ENCODE results near the gene LONRF3.
"Not testable (repeated sequence)": the region's sequence is repeated elsewhere in the genome, so short reads cannot be mapped to it uniquely, and the experiment has no call there.

Gene LONRF3

DNA sequence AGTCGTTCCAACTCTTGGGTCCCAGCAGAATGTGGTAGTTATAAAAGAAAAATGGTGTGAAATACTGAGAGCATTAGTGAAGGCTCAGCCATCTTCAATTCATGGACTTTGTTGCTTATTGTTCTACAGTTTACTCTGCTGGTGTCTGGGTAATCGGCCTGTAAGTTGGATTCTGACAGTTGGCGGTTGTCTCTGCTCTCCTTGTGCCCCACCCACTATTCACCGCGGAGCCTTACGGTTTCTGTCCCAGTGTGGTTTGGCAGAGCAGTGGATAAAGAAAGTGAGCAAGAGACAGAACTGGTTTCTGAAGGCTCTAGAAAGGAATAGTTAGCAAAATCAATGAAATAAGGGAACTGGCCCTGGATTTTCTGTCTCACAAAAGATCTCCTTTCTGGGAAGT, 9.1 kb downstream of the LONRF3 start:
- H3K36me3 ChIP-seq (ENCODE audit: insufficient read depth) = no peaks in the 10 kb centered on the region
- no peaks in the 10 kb centered on the region for H4K20me1 ChIP-seq (ENCODE audit: insufficient read depth)
- no peak overlapping the region for H2AFZ ChIP-seq (ENCODE audit: low read depth)
- H3K27ac ChIP-seq = no peak overlapping the region
- no peak for TF ChIP-seq CTCF (conservative IDR thresholded peaks at IDR 0.05; ENCODE audit: low read depth, low read length)
- no peak overlapping the region for H3K4me3 ChIP-seq (IDR thresholded peaks at IDR 0.05; ENCODE audit: insufficient read depth, low read depth, low read length)
- no peaks in the 10 kb centered on the region for H3K27me3 ChIP-seq (ENCODE audit: insufficient read depth, low read depth)
- H3K79me2 ChIP-seq (ENCODE audit: insufficient read depth, low read depth) = peaks cover under 1% of the 10 kb centered on the region; the same call in 1 of the 2 replicates
- H3K4me1 ChIP-seq (ENCODE audit: low read depth, poor library complexity, severe bottlenecking) = no peaks in the 10 kb centered on the region
- no peak overlapping the region for H3K9ac ChIP-seq
- H3K4me2 ChIP-seq = no peak overlapping the region

- Histone ChIP-seq H3K27ac (no peak overlapping the region), H3K4me1 (ENCODE audit: low read depth, poor library complexity, severe bottlenecking) (no peaks in the 10 kb centered on the region), H4K20me1 (ENCODE audit: insufficient read depth) (no peaks in the 10 kb centered on the region), H3K27me3 (ENCODE audit: insufficient read depth, low read depth) (no peaks in the 10 kb centered on the region), H3K79me2 (ENCODE audit: insufficient read depth, low read depth) (no peaks in the 10 kb centered on the region), H3K4me3 (IDR thresholded peaks at IDR 0.05; ENCODE audit: insufficient read depth, low read depth, low read length) (no peak overlapping the region), H2AFZ (ENCODE audit: low read depth) (no peak overlapping the region), H3K4me2 (no peak overlapping the region), H3K9ac (no peak overlapping the region), H3K36me3 (ENCODE audit: insufficient read depth) (no peaks in the 10 kb centered on the region)
- TF ChIP-seq CTCF (conservative IDR thresholded peaks at IDR 0.05; ENCODE audit: low read depth, low read length) = no peak
Measured at GRCh38 chrX:118988911-118989310, 14.5 kb downstream of the LONRF3 start.

DNA sequence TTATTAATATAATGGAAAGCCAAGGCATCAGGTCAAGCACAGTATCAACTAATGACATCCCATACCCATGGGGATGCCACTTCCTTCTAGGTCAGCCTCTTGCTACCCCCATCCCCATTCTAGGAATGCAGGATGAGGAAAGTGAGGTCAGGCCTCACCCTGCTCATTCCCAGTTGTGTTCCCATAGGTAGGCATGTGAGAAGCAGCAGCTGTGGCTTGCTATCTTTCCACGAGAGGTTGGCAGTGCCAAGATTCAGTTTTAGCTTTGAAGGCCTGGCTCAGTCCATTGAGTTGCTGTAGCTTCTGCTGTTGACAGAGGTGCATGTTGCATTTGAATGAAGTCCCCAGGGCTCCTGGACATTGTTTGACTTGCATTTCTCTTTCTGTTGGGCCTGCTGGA, 15.5 kb downstream of the LONRF3 start:
- Histone ChIP-seq H3K79me2 (ENCODE audit: insufficient read depth, low read depth) (no peaks in the 10 kb centered on the region), H3K36me3 (ENCODE audit: insufficient read depth) (no peaks in the 10 kb centered on the region), H3K9ac (no peak overlapping the region), H3K4me3 (IDR thresholded peaks at IDR 0.05; ENCODE audit: insufficient read depth, low read depth, low read length) (no peak overlapping the region), H4K20me1 (ENCODE audit: insufficient read depth) (no peaks in the 10 kb centered on the region), H3K27me3 (ENCODE audit: insufficient read depth, low read depth) (no peaks in the 10 kb centered on the region), H3K4me1 (ENCODE audit: low read depth, poor library complexity, severe bottlenecking) (no peaks in the 10 kb centered on the region), H2AFZ (ENCODE audit: low read depth) (no peak overlapping the region), H3K4me2 (no peak overlapping the region), H3K27ac (no peak overlapping the region)
- no peak for TF ChIP-seq CTCF (conservative IDR thresholded peaks at IDR 0.05; ENCODE audit: low read depth, low read length)

DNA sequence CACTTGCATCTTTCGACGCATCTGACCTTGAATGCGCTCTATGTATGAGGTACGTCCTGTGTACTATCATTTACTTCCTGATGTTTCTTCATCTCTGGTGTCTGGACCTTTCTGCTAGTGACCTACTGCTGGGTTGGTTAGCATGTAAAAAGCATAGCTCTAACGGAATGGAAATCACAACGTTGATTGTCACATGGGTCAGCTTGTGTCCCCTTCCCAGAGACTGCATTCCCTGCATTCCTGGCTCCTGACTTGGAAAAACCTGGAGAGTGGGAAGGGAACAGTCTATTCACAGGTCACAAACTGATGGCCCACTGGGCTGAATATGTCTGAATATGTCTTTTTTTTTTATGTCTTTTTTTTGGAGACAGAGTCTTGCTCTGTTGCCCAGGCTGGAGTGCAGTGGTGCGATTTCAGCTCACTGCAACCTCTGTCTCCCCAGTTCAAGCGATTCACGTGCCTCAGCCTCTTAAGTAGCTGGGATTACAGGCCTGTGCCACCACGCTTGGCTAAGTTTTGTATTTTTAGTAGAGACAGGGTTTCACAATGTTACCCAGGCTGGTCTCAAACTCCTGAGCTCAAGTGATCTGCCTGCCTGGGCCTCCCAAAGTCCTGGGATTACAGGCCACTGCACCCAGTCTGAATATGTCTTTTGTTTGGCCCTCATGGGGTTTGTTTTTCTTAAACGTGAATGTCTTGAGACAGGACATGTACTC, 16.3 kb downstream of the LONRF3 start:
- Histone ChIP-seq H3K27ac (no peak overlapping the region), H4K20me1 (ENCODE audit: insufficient read depth) (no peaks in the 10 kb centered on the region), H3K36me3 (ENCODE audit: insufficient read depth) (no peaks in the 10 kb centered on the region), H3K4me1 (ENCODE audit: low read depth, poor library complexity, severe bottlenecking) (no peaks in the 10 kb centered on the region), H2AFZ (ENCODE audit: low read depth) (no peak overlapping the region), H3K4me2 (no peak overlapping the region), H3K4me3 (IDR thresholded peaks at IDR 0.05; ENCODE audit: insufficient read depth, low read depth, low read length) (no peak overlapping the region), H3K79me2 (ENCODE audit: insufficient read depth, low read depth) (no peaks in the 10 kb centered on the region), H3K27me3 (ENCODE audit: insufficient read depth, low read depth) (no peaks in the 10 kb centered on the region), H3K9ac (no peak overlapping the region)
- no peak for TF ChIP-seq CTCF (conservative IDR thresholded peaks at IDR 0.05; ENCODE audit: low read depth, low read length)

DNA sequence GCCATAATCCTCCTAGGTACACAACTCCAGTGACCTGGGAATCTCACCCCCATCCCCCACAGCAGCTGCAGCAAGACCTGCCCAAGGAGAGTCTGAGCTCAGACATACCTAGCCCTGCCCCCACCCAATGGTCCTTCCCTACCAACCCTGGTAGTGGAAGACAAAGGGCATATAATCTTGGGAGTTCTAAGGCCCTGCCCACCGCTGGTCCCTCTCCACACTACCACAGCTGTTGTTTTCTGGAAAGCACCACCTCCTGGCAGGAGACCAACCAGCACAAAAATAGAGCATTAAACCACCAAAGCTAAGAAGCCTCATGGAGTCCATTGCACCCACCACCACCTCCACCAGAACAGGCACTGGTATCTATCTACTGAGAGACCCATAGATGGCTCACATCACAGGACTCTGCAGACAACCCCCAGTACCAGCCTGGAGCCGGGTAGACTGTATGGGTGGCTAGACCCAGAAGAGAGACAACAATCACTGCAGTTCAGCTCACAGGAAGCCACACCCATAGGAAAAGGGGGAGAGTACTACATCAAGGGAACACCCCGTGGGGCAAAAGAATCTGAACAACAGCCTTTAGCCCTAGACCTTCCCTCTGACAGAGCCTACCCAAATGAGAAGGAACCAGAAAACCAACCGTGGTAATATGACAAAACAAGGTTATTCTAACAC, 18.2 kb downstream of the LONRF3 start:
- not testable (repeated sequence) for H3K4me3 ChIP-seq (IDR thresholded peaks at IDR 0.05; ENCODE audit: insufficient read depth, low read depth, low read length); H3K9ac ChIP-seq; H3K27me3 ChIP-seq (ENCODE audit: insufficient read depth, low read depth); H2AFZ ChIP-seq (ENCODE audit: low read depth); H3K4me2 ChIP-seq; H3K4me1 ChIP-seq (ENCODE audit: low read depth, poor library complexity, severe bottlenecking); H3K79me2 ChIP-seq (ENCODE audit: insufficient read depth, low read depth); H3K36me3 ChIP-seq (ENCODE audit: insufficient read depth); H3K27ac ChIP-seq; H4K20me1 ChIP-seq (ENCODE audit: insufficient read depth)
